Lower leg skin (tissue), 4 donors: ENCODE measurements around the gene PRKAR1B. TPM values are rescaled to one million over a fixed set of nuclear protein-coding genes. Genes with fewer than 3 reads are reported as not detected.

ENCODE experiments used
- DNase-seq, 2 donors: peaks; one replicate each; pipeline ENCODE4 v3.0.0-alpha.2; 2019; ENCODE audit warnings: low spot score in 2 of 2
- H3K4me3 ChIP-seq: fragments of 200-600 bp; sonication (generic); 2 replicates; pipeline ENCODE4 v1.5.1; 2017; ENCODE audit warnings: mild to moderate bottlenecking, low read depth; ENCODE audit not compliant: poor library complexity, severe bottlenecking
- POLR2A ChIP-seq, 2 donors: fragments of 450-650 bp; IDR thresholded peaks; one replicate each; pipeline ENCODE4 v1.6.1; 2016 to 2017; ENCODE audit warnings: antibody characterized with exemption in 2 of 2, mild to moderate bottlenecking in 1 of 2, moderate library complexity in 1 of 2
- WGBS, 2 donors: methylation state at CpG; one replicate each; pipeline ENCODE4 v1.1.5; 2018; 5-methylcytosine and 5-hydroxymethylcytosine counted together
- intact Hi-C: fragments of 100-400 bp; cut with DNase I; formaldehyde crosslinking; loops from one replicate; pipeline ENCODE4 v1.15.0; 2023; ENCODE audit warnings: low total_unique reads
- total RNA-seq, 4 donors: library from RNA; depleted of rRNA; stranded (reverse); fragments of >200 nt; gene quantifications; one replicate each; pipeline ENCODE4 v1.1.0, GENCODE V29; 2016
- TF ChIP-seq, protein P1 (sequence below), 3 donors: fragments of 450-650 bp; IDR thresholded peaks; one replicate each; pipeline ENCODE4 v1.5.1; 2016; ENCODE audit warnings: antibody characterized with exemption in 3 of 3, mild to moderate bottlenecking in 3 of 3, moderate library complexity in 2 of 3

The PRKAR1B gene
- total RNA-seq, 4 donors from 2014 or later: 7.8 to 16.9 (median 15.0) TPM

DNA sequence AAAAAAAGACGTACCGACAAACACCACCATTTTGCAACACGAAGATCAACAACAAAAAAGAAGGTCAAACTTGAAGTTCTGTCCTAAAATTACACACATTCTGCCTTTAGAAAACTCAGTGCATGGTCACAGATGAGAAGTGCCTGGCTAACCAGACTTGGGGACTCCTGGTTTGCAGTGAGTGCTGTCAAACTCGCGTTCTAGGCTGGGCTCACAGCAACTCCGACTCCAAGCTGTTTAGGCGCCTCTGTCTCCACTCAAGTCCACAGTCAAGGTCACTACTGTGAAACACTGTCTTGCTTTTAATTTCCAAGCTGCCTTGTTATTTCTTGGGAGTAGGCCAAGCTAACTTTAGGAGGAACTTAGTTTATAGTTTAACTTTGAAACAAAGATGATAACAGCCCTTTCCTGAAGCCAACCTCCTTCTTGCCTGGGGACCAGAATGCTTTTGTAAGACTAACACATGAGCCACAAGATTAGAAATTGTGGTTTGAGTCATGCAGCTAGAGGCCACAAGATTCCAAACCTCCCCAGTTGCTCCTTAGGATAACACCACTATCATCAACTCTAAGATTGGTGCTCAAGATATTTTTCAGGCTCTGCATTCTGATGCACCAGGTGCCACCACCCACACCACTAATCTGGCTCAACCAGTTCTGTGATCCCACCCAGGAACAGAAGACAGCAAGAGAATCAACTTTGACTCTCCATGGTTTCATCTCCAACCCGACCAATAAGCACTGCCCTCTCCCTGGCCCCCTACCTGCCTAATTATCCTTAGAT, 1.7 kb downstream of the PRKAR1B start:
- TF ChIP-seq POLR2A (IDR thresholded peaks at IDR 0.05): no peak
- TF ChIP-seq, protein P1, sequence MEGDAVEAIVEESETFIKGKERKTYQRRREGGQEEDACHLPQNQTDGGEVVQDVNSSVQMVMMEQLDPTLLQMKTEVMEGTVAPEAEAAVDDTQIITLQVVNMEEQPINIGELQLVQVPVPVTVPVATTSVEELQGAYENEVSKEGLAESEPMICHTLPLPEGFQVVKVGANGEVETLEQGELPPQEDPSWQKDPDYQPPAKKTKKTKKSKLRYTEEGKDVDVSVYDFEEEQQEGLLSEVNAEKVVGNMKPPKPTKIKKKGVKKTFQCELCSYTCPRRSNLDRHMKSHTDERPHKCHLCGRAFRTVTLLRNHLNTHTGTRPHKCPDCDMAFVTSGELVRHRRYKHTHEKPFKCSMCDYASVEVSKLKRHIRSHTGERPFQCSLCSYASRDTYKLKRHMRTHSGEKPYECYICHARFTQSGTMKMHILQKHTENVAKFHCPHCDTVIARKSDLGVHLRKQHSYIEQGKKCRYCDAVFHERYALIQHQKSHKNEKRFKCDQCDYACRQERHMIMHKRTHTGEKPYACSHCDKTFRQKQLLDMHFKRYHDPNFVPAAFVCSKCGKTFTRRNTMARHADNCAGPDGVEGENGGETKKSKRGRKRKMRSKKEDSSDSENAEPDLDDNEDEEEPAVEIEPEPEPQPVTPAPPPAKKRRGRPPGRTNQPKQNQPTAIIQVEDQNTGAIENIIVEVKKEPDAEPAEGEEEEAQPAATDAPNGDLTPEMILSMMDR (IDR thresholded peaks at IDR 0.05): no peak
- intact Hi-C loops: no loop called here
- no peak overlapping the region for H3K4me3 ChIP-seq
- WGBS, 2 donors: 92 to 96% methylated on average over 8 of the region's 8 CpGs
- no peak for DNase-seq

DNA sequence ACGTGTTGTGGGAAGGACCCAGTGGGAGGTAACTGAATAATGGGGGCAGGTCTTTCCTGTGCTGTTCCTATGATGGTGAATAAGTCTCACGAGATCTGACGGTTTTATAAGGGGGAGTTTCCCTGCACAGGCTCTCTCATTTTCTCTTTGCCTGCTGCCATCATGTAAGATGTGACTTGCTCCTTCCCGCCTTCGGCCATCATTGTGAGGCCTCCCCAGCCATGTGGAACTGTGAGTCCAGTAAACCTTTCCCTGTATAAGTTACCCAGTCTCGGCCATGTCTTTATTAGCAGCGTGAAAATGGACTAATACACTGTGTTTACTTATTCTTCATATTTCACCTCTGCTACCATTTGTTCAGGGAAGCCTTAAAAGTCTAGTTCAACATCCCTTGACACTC, 2.8 kb downstream of the PRKAR1B start:
- WGBS, 2 donors: 93 to 98% methylated on average over 7 of the region's 7 CpGs
- DNase-seq: no peak
- intact Hi-C loops: no loop called here
- TF ChIP-seq POLR2A (IDR thresholded peaks at IDR 0.05): no peak
- TF ChIP-seq, protein P1 (IDR thresholded peaks at IDR 0.05): no peak
- H3K4me3 ChIP-seq: no peak overlapping the region

DNA sequence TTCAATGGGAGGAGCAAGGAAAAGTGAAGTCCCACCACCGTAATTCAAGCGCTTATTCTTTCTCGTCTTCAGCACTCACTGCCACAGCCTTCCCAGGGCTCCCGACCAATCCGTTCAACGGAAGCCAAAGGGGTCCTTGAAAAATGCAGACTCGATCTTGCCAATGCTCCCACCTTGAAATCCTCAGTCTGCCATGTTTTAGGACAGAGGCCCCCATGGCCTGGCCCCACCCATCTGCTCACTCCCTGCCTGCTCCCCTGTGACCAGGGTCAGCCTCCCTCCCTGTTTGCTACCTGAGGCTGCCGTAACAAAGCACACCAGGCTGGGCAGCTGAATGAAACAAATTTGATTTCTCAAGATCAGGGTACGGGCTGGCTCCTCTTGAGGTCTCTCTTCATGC, 3.5 kb downstream of the PRKAR1B start:
- 91 to 97% methylated on average over 9 of the region's 9 CpGs for WGBS, 2 donors
- H3K4me3 ChIP-seq: no peak overlapping the region
- intact Hi-C loops: no loop called here
- DNase-seq: no peak
- TF ChIP-seq, protein P1 (IDR thresholded peaks at IDR 0.05): no peak
- TF ChIP-seq POLR2A (IDR thresholded peaks at IDR 0.05): no peak

DNA sequence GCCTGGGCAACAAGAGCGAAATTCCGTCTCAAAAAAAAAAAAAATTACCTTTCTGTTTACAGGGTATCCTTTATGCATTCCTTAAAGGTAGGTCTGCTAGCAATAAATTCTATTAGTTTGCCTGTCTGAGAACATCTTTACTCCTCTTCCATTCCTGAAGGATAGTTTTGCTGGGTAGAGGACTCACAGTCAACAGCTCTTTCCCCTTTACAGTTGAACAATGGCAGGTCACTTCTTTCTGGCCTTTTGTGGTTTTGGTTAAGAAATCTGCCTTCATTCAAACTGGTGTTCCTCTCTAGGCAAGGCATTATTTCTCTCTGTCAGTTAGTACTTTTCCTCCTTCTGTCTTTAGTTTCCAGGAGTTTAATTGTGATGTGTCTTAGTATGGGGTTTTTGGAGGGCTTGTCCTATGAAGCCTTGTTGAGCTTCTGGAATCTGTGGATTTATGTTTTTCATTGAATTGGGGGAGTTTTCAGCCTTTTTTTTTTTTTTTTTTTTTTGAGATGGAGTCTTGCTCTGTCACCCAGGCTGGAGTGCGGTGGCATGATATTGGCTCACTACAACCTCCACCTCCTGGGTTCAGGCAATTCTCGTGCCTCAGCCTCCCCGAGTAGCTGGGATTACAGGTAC, 5.3 kb downstream of the PRKAR1B start:
- 97 to 98% methylated on average over 5 of the region's 5 CpGs for WGBS, 2 donors
- TF ChIP-seq, protein P1 (IDR thresholded peaks at IDR 0.05): no peak
- TF ChIP-seq POLR2A (IDR thresholded peaks at IDR 0.05): no peak
- H3K4me3 ChIP-seq: no peak overlapping the region
- intact Hi-C loops: no loop called here
- DNase-seq: no peak

DNA sequence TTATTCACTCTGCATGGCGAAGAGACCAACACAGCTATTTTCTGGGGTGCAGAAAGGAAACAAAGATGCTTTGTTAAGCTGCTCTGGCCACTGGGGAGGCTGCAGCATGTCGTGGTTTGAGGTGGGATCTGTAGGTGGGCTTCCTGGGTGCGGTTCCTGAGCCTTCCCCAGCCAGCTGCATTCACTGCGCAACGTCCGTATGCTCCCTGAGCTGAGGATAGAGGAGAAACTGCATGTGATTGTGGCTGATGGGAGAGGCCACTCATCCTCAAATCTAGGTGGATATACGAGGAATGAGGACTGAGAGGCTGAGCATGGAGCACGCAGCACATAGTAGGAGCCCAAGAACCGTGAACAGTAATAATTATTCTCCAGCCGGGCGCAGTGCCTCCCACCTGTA, 10.4 kb downstream of the PRKAR1B start:
- intact Hi-C loops: no loop called here

More for the DNA sequence above, 10.4 kb downstream of the PRKAR1B start:
- TF ChIP-seq POLR2A (IDR thresholded peaks at IDR 0.05): no peak
- TF ChIP-seq, protein P1 (IDR thresholded peaks at IDR 0.05): no peak
- DNase-seq: peak in 1 of 2 donors; percentile 72
- WGBS, 2 donors: 82 to 84% methylated on average over 11 of the region's 11 CpGs
- H3K4me3 ChIP-seq: no peak overlapping the region
